Omental fat pad (tissue), 4 donors: ENCODE measurements around the gene PDE7B. TPM values are rescaled to one million over a fixed set of nuclear protein-coding genes. Genes with fewer than 3 reads are reported as not detected.

Experiments
- ATAC-seq: fragments of 150-250 bp; one replicate; pipeline ENCODE4 v1.9.1; 2016; ENCODE audit warnings: mild to moderate bottlenecking, moderate library complexity; ENCODE audit not compliant: low FRiP score
- DNase-seq: peaks from one replicate; pipeline ENCODE4 v3.0.0-alpha.2; 2019; ENCODE audit warnings: low spot score
- CTCF ChIP-seq, 3 donors: fragments of 450-650 bp; IDR thresholded peaks; one replicate each; pipeline ENCODE4 v1.5.1; 2016 to 2017; ENCODE audit warnings: antibody characterized with exemption in 3 of 3, mild to moderate bottlenecking in 3 of 3, moderate library complexity in 2 of 3
- total RNA-seq, 4 donors: library from RNA; depleted of rRNA; stranded (reverse); fragments of >200 nt; gene quantifications; one replicate each; pipeline ENCODE4 v1.1.0, GENCODE V29; 2016

PDE7B gene
- total RNA-seq, 4 donors from 2014 or later = 7.3 to 15.0 (median 12.1) TPM

GRCh38 chr6:135828021-135828420, 23.5 kb upstream of the PDE7B start:
- ATAC-seq (no peak), DNase-seq (no peak)
- TF ChIP-seq CTCF (IDR thresholded peaks at IDR 0.05) = no peak

- TF ChIP-seq CTCF (IDR thresholded peaks at IDR 0.05) = no peak
- ATAC-seq = no peak
- DNase-seq = no peak
These were observed 21.0 kb upstream of the PDE7B start for GRCh38 chr6:135830452-135830881.

- ATAC-seq (no peak), DNase-seq (no peak)
- no peak for TF ChIP-seq CTCF (IDR thresholded peaks at IDR 0.05)
These were observed 20.5 kb upstream of the PDE7B start for GRCh38 chr6:135831016-135831415.

- no peak for DNase-seq
- no peak for TF ChIP-seq CTCF (IDR thresholded peaks at IDR 0.05)
- no peak for ATAC-seq
These were observed 19.3 kb upstream of the PDE7B start for GRCh38 chr6:135832166-135832565.

GRCh38 chr6:135833771-135834170, 17.7 kb upstream of the PDE7B start:
- ATAC-seq (no peak), DNase-seq (no peak)
- TF ChIP-seq CTCF (IDR thresholded peaks at IDR 0.05) = no peak

GRCh38 chr6:135837735-135838449, 13.6 kb upstream of the PDE7B start:
- no peak for DNase-seq
- no peak for ATAC-seq
- no peak for TF ChIP-seq CTCF (IDR thresholded peaks at IDR 0.05)

GRCh38 chr6:135839121-135839520, 12.4 kb upstream of the PDE7B start:
- DNase-seq = no peak
- no peak for ATAC-seq
- TF ChIP-seq CTCF (IDR thresholded peaks at IDR 0.05) = no peak
